ENCODE measurements around the gene KCTD13. TPM values are rescaled to one million over a fixed set of nuclear protein-coding genes. Genes with fewer than 3 reads are reported as not detected.

Gene KCTD13
- total RNA-seq, 1 donor from 2014 or later: 19.3 TPM

DNA sequence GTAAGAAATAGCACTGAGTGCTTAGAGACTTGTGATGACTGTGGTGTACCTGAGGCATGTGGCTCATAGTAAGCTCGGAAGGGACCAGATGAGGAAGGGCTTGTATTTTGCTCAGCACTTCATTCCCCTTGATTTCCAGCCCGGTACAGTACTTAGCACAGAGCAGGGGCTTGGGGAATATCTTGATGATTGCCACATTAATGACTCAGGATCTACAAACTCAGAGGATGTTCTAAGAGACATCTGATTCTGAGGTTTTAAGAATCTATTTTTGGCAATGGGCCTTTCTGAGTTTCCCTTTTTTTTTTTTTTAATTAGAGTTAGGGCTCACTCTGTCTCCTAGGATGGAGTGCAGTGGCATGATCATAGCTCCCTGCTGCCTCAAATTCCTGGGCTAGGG, 16.6 kb downstream of the KCTD13 start:
- H3K36me3 Mint-ChIP-seq (ENCODE audit: low read depth): peaks cover 2% of the 10 kb centered on the region
- no peaks in the 10 kb centered on the region for H3K27me3 Mint-ChIP-seq (ENCODE audit: low read depth)
- TF ChIP-seq, protein P1, sequence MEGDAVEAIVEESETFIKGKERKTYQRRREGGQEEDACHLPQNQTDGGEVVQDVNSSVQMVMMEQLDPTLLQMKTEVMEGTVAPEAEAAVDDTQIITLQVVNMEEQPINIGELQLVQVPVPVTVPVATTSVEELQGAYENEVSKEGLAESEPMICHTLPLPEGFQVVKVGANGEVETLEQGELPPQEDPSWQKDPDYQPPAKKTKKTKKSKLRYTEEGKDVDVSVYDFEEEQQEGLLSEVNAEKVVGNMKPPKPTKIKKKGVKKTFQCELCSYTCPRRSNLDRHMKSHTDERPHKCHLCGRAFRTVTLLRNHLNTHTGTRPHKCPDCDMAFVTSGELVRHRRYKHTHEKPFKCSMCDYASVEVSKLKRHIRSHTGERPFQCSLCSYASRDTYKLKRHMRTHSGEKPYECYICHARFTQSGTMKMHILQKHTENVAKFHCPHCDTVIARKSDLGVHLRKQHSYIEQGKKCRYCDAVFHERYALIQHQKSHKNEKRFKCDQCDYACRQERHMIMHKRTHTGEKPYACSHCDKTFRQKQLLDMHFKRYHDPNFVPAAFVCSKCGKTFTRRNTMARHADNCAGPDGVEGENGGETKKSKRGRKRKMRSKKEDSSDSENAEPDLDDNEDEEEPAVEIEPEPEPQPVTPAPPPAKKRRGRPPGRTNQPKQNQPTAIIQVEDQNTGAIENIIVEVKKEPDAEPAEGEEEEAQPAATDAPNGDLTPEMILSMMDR (IDR thresholded peaks at IDR 0.05): no peak
- DNase-seq (ENCODE audit: low spot score): no peak
- H3K27ac Mint-ChIP-seq (ENCODE audit: unreplicated experiment): no peak overlapping the region
- no peaks in the 10 kb centered on the region for H3K4me1 Mint-ChIP-seq (ENCODE audit: low read depth)
- no peak overlapping the region for H3K4me3 Mint-ChIP-seq (ENCODE audit: unreplicated experiment)
- no peaks in the 10 kb centered on the region for H3K9me3 Mint-ChIP-seq (ENCODE audit: low read depth)

DNA sequence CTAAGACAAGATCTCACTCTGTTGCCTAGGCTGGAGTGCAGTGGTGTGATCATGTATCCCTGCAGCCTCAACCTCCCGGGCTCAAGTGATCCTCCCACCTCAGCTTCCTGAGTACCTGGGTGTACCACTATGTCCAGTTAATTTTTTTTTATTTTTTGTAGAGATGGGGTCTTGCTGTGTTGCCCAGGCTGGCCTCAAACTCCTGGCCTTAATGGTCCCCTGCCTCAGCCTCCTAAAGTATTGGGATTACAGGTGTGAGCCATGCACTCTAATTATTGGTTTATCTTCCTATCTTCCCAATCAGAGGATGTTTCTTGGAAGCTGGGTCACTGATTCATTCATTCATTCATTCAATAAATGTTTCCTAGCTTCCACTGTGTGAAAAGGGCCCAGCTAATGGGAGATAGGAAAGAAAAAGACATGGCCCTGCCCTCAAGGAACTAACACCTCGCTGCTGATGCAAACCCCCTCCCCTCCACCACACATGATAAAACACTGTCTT, 17.3 kb downstream of the KCTD13 start:
- TF ChIP-seq, protein P1 (IDR thresholded peaks at IDR 0.05): no peak

DNA sequence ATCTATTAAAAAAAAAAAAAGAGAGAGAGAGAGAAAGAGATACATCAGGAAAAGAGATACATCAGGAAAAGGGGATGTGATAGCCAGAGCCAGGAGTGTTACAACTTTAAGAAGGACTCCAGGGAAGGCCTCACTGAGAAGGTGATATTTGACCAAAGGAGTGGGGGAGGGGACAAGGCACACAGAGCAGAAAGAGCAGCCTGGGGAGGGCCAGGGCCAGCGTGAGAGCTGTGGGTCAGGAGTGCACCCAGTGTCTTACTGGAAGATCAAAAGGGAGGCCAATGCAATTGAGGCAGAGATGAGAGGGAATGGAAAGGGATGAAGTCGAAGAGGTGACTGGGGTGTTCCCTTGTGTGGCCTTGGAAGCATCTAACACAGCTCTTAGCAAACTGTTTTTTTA, 18.1 kb downstream of the KCTD13 start:
- H3K4me3 Mint-ChIP-seq (ENCODE audit: unreplicated experiment): no peak overlapping the region
- no peaks in the 10 kb centered on the region for H3K4me1 Mint-ChIP-seq (ENCODE audit: low read depth)
- no peaks in the 10 kb centered on the region for H3K9me3 Mint-ChIP-seq (ENCODE audit: low read depth)

More for the DNA sequence above, 17.3 kb downstream of the KCTD13 start:
- peak; percentile 2 for DNase-seq (ENCODE audit: low spot score)
- H3K36me3 Mint-ChIP-seq (ENCODE audit: low read depth): peaks cover 2% of the 10 kb centered on the region
- H3K4me3 Mint-ChIP-seq (ENCODE audit: unreplicated experiment): no peak overlapping the region
- H3K27ac Mint-ChIP-seq (ENCODE audit: unreplicated experiment): no peak overlapping the region
- H3K27me3 Mint-ChIP-seq (ENCODE audit: low read depth): no peaks in the 10 kb centered on the region
- no peaks in the 10 kb centered on the region for H3K9me3 Mint-ChIP-seq (ENCODE audit: low read depth)
- no peaks in the 10 kb centered on the region for H3K4me1 Mint-ChIP-seq (ENCODE audit: low read depth)

DNA sequence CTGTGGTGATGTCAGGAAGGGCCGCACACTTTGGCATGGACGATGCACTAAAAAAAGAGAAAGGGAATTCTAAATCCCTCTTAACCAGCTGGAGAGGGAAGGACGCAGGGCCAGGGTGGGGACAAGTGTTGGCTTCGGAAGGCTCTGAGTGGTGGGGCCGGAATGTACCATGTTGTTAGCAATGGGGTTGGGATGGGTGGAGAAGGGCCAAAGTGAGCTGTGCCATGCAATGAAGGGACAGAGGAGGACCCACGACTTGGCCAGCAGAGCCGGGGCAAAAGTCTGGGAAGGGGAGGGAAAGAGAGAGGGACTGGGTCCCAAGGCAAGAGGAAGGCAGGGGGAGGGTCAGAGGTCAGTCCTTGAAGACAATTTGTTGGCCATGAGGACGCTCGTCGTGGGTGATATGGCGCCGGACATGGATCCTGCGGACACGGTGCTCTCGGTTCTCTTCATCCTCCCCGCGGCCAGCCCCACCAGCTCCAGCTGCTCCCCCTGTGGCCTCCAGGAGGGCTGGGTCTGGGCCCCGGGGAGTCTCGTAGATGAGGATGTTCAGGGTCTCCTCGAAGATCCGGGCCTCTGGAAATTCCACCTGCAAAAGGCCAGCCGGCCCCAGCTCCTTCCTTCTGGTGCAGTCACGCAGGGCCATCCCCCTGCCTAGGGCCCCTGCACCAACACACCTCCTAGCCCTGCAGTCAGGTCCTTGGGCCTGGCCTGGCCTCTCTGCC, 19.3 kb downstream of the KCTD13 start:
- H3K9me3 Mint-ChIP-seq (ENCODE audit: low read depth): no peaks in the 10 kb centered on the region
- no peak overlapping the region for H3K27ac Mint-ChIP-seq (ENCODE audit: unreplicated experiment)
- H3K4me3 Mint-ChIP-seq (ENCODE audit: unreplicated experiment): no peak overlapping the region

More for the DNA sequence above, 18.1 kb downstream of the KCTD13 start:
- no peaks in the 10 kb centered on the region for H3K36me3 Mint-ChIP-seq (ENCODE audit: low read depth)
- TF ChIP-seq, protein P1 (IDR thresholded peaks at IDR 0.05): no peak
- H3K27me3 Mint-ChIP-seq (ENCODE audit: low read depth): no peaks in the 10 kb centered on the region
- H3K27ac Mint-ChIP-seq (ENCODE audit: unreplicated experiment): no peak overlapping the region
- peak; percentile 21 for DNase-seq (ENCODE audit: low spot score)

DNA sequence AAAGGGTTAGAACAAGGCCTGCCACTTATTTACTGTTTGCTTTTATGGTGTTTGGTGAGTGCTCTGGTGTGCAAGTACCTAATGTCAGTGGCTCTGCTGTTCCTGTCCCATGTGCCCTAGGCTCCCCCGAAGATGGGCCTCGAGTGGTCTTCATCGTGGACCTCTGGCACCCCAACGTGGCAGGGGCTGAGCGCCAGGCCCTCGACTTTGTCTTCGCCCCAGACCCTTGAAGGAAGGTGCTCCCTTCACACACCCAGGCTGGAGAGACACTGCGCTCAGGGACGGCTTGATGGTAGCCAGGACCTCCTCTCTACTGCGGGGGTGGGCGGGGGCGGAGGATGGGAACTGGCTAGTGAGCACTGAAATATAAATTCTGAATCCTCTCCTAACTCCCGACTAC, 20.4 kb downstream of the KCTD13 start:
- H3K9me3 Mint-ChIP-seq (ENCODE audit: low read depth): no peaks in the 10 kb centered on the region
- H3K4me3 Mint-ChIP-seq (ENCODE audit: unreplicated experiment): no peak overlapping the region
- TF ChIP-seq, protein P1 (IDR thresholded peaks at IDR 0.05): no peak
- no peaks in the 10 kb centered on the region for H3K27me3 Mint-ChIP-seq (ENCODE audit: low read depth)
- H3K4me1 Mint-ChIP-seq (ENCODE audit: low read depth): peaks cover 6% of the 10 kb centered on the region
- peak; percentile 46 for DNase-seq (ENCODE audit: low spot score)
- no peak overlapping the region for H3K27ac Mint-ChIP-seq (ENCODE audit: unreplicated experiment)
- no peaks in the 10 kb centered on the region for H3K36me3 Mint-ChIP-seq (ENCODE audit: low read depth)

More for the DNA sequence above, 19.3 kb downstream of the KCTD13 start:
- peak; percentile 86 for DNase-seq (ENCODE audit: low spot score)
- Mint-ChIP-seq H3K4me1 (ENCODE audit: low read depth) (peaks cover 4% of the 10 kb centered on the region), H3K36me3 (ENCODE audit: low read depth) (no peaks in the 10 kb centered on the region), H3K27me3 (ENCODE audit: low read depth) (no peaks in the 10 kb centered on the region)
- TF ChIP-seq, protein P1 (IDR thresholded peaks at IDR 0.05): no peak
